HG03139 (cell line): ENCODE data around the gene GNG2.

ENCODE experiments used
- ATAC-seq: cut with Tn5 transposase; IDR thresholded peaks from one replicate; pipeline ENCODE4 v1.9.1; 2021; ENCODE audit not compliant: unreplicated experiment

Gene GNG2

GRCh38 chr14:51884086-51884927 is 23.9 kb downstream of the GNG2 start:
- ATAC-seq, result peak; percentile 63

- ATAC-seq, result no peak
Observed at GRCh38 chr14:51889851-51890250, 29.4 kb downstream of the GNG2 start.

GRCh38 chr14:51894250-51894649 is 33.8 kb downstream of the GNG2 start:
- no peak for ATAC-seq

DNA sequence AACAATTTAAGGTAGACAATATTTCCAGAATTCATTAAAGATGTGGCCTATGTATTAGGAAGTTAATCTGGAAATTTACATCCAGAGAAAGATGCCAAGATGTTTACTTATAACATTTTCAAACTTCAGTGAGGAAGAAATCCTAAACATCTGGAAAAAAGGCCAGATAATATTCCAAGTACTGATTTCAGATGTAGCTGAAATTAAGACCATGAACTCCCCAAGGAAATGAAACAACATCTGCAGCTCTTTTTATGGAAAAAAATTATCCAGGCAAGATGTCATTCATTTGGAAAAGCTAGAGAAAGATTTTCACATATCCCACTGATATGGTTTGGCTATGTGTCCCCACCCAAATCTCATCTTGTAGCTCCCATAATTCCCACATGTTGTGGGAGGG is 35.0 kb downstream of the GNG2 start:
- no peak for ATAC-seq

DNA sequence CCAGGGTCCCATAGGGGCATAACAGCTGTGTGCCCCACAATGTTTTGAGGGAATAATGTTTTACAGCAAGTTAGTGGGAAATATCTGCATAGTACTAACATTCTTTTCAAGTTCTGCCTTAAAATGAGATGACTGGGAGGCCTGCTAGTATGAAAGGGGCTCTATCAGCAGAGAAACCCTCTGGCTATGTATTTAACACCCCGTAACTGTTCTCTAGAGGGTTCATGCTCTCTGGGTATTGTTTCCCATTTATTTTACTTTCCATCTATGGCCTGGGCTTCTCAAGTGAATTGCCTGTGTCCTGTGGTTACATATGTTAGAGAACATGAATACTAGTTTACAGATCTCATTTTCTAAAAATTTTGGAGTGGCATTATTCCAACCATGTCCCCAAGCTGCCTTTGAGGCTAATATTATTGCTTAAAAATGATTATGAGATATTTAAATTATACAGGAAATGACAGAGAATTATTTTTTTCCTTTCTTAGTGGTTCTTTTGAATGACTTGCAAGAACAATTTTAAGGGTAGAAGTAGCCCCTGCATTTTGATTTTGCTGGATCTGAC is 37.5 kb downstream of the GNG2 start:
- no peak for ATAC-seq

- no peak for ATAC-seq
Observed at GRCh38 chr14:51901475-51902024, 41.1 kb downstream of the GNG2 start.

- ATAC-seq, result peak; percentile 58
Observed at GRCh38 chr14:51905656-51906121, 45.3 kb downstream of the GNG2 start.

DNA sequence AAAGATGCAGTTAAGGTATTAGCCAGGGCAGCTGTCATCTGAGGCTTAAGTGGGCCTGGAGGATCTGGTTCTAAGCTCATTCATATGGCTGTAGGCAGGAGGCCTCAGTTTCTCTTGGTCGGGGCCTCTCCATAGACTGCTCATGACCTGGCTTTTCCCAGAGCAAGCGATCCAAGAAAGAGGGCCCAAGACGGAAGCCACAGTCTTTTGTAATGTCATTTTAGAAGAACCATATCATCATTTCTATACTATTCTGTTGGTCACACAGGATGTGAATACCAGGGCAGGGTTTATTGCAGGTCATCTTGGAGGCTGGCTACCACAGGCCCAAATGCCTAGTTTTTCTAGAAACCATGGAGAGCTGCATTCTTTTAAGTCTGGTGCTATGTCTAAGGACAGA is 47.7 kb downstream of the GNG2 start:
- ATAC-seq, result no peak

- ATAC-seq, result no peak
Observed at GRCh38 chr14:51912112-51912786, 51.8 kb downstream of the GNG2 start.

- no peak for ATAC-seq
Observed at GRCh38 chr14:51914310-51914709, 53.9 kb downstream of the GNG2 start.

DNA sequence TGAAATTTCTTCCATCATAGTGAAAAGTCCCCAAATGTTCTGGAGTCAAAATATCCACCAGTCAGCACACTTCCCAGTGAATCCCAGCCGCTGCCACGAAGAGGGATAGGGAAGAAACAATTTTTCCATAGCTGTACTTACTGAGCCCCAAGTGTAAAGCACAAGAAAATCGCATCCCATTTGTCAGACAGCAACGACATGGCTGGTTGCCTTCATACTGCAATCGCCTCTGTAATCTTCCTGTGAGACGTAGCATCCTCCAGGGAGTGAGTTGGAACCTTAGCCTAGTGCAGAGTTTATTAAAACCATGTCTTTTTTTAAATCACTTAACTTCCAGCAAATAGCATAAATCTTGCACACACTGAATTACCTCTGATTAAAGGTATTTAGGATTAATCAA is 56.8 kb downstream of the GNG2 start:
- no peak for ATAC-seq

DNA sequence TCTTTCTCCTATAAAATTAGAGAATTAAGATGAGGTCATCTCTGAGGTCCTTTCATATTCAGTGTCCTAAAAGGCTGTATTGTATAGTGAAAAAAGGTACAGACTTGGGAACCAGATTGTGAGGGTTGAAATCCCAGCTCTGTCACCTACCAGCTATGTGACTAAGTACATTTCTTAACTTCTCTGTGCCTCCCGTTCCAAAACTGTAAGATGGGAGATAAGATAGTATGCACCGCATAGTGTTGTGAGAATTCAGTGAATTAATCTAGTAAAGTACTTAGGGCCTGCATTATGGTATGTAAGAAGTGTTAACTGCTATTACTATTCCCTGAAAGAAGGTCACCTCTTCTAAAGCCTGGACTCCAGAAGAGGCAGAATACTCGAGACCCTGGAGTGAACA is 60.6 kb downstream of the GNG2 start:
- no peak for ATAC-seq

DNA sequence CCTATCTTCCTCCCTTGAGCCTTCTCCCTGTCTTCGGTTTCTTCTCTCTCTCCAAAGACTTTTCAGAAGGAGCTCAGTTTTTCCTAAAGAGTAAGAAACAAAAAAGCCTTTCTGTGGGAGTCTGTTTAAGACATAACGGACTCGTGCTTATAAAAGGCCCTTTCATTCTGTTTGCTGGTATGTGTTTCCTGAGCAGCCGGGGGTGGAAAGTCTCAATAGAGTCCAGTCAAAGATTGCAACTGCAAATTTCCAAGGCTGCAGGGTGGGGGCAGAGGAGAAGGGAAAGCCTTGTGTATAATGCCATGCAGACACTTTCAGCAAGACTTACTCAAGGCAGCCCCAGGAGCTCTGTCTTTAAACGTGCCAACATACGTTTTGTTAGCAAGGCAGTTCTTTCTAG is 62.2 kb downstream of the GNG2 start:
- no peak for ATAC-seq

- ATAC-seq, result no peak
Observed at GRCh38 chr14:51924600-51924999, 64.2 kb downstream of the GNG2 start.

GRCh38 chr14:51925980-51926379 is 65.6 kb downstream of the GNG2 start:
- ATAC-seq, result no peak

- no peak for ATAC-seq
Observed at GRCh38 chr14:51926449-51926848, 66.0 kb downstream of the GNG2 start.

DNA sequence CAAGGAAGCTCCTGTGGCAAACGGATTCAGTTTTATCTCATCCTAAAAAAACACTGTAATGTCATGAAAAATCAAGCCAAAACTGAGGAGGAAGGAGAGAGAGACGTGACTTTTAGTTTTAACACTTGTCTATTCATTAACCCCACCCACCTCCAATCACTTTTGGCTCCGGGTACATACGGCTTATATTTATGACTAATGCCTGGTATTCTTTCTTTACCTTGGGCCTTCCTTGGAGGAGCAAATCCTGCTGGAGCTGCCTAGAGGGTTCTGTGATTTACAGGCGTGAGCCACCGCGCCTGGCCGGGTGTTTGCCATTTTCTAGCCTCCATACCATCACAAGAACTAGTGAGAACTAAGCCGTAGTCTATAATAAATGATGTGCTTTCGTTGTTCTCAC is 68.2 kb downstream of the GNG2 start:
- ATAC-seq, result no peak

GRCh38 chr14:51929166-51929565 is 68.8 kb downstream of the GNG2 start:
- ATAC-seq, result no peak

DNA sequence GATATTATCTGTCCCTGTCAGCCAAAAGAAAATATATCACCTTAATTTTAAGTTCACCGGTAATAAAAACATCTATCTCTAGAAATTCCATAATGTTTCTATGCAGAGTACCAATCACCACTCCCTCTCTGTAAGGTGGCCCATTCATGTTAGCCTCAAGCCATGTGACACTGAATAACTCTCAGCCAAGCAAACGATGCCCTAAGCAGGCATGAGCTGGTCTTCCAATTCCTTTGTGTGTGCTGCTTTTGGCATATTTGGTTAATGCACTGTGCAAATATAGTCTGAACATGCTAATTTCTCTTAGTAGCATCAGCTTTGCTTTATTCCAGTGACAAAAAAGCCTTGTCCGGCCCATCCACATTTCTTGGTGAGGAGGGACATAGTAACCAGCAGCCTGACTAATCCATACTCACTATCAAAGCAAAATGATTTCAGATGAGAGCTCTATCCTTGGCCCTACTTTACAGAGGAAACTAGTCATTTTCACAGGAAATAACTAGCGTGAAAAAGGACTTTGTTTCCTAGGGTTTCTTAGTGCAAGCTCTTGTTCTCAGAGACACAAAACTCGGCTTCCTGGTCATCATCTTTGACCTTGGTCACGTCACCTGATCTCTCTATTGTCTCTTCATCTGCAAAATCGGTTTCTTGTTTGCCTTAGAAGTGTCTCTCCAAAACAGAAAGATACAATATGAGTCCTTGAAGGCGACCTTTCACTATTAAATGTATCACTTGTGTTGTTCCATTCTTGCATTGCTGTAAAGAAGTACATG is 69.7 kb downstream of the GNG2 start:
- no peak for ATAC-seq

- no peak for ATAC-seq
Observed at GRCh38 chr14:51931308-51931707, 70.9 kb downstream of the GNG2 start.

DNA sequence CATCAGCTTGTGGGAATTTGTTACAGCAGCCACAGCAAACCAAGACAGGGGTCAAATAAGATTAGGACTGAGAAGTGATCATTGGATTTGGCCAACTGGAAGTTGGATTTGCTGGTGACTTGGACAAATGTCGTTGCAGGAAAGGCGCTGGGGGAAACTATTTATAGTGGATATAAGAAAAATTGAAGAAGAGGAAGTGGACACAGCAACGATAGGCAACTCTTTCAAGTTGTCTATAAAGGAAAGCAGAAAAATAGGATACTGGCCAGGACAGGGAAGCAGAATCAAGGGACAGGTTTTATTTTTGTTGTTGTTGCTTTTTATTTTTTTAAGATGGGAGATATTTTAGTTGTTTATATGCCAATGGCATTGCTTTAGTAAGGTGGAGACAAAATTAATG is 72.8 kb downstream of the GNG2 start:
- no peak for ATAC-seq
